Frontal cortex (tissue), 4 donors: ENCODE measurements around the gene ZFP1. TPM values are rescaled to one million over a fixed set of nuclear protein-coding genes. Genes with fewer than 3 reads are reported as not detected.
"Not testable (repeated sequence)": the region's sequence is repeated elsewhere in the genome, so short reads cannot be mapped to it uniquely, and the experiment has no call there.

Source experiments
- DNase-seq, 2 donors: peaks; one replicate each; pipeline ENCODE4 v3.0.0; 2012; ENCODE audit warnings: low spot score in 2 of 2
- FAIRE-seq: peaks from 2 replicates; lab custom pipeline; 2012; peaks lifted over from hg19 to GRCh38; lab: Jason Lieb, UNC
- total RNA-seq: library from RNA; depleted of rRNA; stranded (reverse); fragments of >200 nt; gene quantifications from one replicate; pipeline ENCODE4 v1.2.3, GENCODE V29; 2014
- donor health status: control.
- donor health status: control.
- donor health status: control.

The ZFP1 gene
- total RNA-seq, 1 donor from 2014 or later = 66.9 TPM

GRCh38 chr16:75197522-75198134, 49.3 kb downstream of the ZFP1 start:
- DNase-seq (no peak), FAIRE-seq (no peak)

GRCh38 chr16:75198135-75198600, 49.8 kb downstream of the ZFP1 start:
- DNase-seq (no peak), FAIRE-seq (no peak)

GRCh38 chr16:75202069-75202590, 53.8 kb downstream of the ZFP1 start:
- FAIRE-seq = no peak
- no peak for DNase-seq

- no peak for DNase-seq
- FAIRE-seq = no peak
Measured at GRCh38 chr16:75203096-75203495, 54.8 kb downstream of the ZFP1 start.

GRCh38 chr16:75203667-75204409, 55.5 kb downstream of the ZFP1 start:
- no peak for DNase-seq
- no peak for FAIRE-seq

- DNase-seq (no peak), FAIRE-seq (no peak)
Measured at GRCh38 chr16:75204410-75204758, 56.1 kb downstream of the ZFP1 start.

- not testable (repeated sequence) for DNase-seq, FAIRE-seq
Measured at GRCh38 chr16:75204905-75205304, 56.6 kb downstream of the ZFP1 start.

- not testable (repeated sequence) for DNase-seq, FAIRE-seq
Measured at GRCh38 chr16:75205438-75205837, 57.1 kb downstream of the ZFP1 start.

GRCh38 chr16:75205961-75206748, 57.8 kb downstream of the ZFP1 start:
- not testable (repeated sequence) for FAIRE-seq, DNase-seq

GRCh38 chr16:75206749-75207451, 58.6 kb downstream of the ZFP1 start, which contains the start of gene CTRB2:
Gene CTRB2 (minus strand): TSS chr16:75207161. CDS start chr16:75207141, 20 bp downstream.
- FAIRE-seq (no peak), DNase-seq (no peak)

GRCh38 chr16:75207831-75208230, 59.5 kb downstream of the ZFP1 start:
- DNase-seq = no peak
- FAIRE-seq = no peak

GRCh38 chr16:75208242-75208825, 60.0 kb downstream of the ZFP1 start:
- no peak for FAIRE-seq
- DNase-seq = no peak

- DNase-seq (no peak), FAIRE-seq (no peak)
Measured at GRCh38 chr16:75208861-75209505, 60.7 kb downstream of the ZFP1 start.

GRCh38 chr16:75209514-75209913, 61.2 kb downstream of the ZFP1 start:
- not testable (repeated sequence) for DNase-seq, FAIRE-seq

- DNase-seq (no peak), FAIRE-seq (no peak)
Measured at GRCh38 chr16:75209944-75210343, 61.6 kb downstream of the ZFP1 start.

- FAIRE-seq = not testable (repeated sequence)
Measured at GRCh38 chr16:75211286-75211685, 63.0 kb downstream of the ZFP1 start.

GRCh38 chr16:75216127-75216526, 67.8 kb downstream of the ZFP1 start:
- FAIRE-seq = no peak
- DNase-seq = no peak

More at GRCh38 chr16:75211286-75211685, 63.0 kb downstream of the ZFP1 start:
- not testable (repeated sequence) for DNase-seq

GRCh38 chr16:75216576-75216975, 68.3 kb downstream of the ZFP1 start:
- no peak for DNase-seq
- FAIRE-seq = no peak

GRCh38 chr16:75217389-75217851, 69.1 kb downstream of the ZFP1 start:
- DNase-seq (no peak), FAIRE-seq (no peak)
